Transverse colon (tissue), 4 donors: ENCODE data around the gene SELENOI. TPM values are rescaled to one million over a fixed set of nuclear protein-coding genes. Genes with fewer than 3 reads are reported as not detected.

Source experiments
- DNase-seq: peaks from one replicate; pipeline ENCODE4 v3.0.0-alpha.2; 2019
- H3K27ac ChIP-seq, 4 donors: fragments of 200-600 bp; sonication (generic); 2 replicates each; pipeline ENCODE4 v1.5.1; 2016 to 2018; ENCODE audit warnings: inconsistent platforms in 4 of 4
- H3K27me3 ChIP-seq: fragments of 200-600 bp; sonication (generic); 2 replicates; pipeline ENCODE4 v1.5.1; 2017; ENCODE audit warnings: inconsistent platforms
- H3K36me3 ChIP-seq, 4 donors: fragments of 200-600 bp; sonication (generic); 2 replicates each; pipeline ENCODE4 v1.5.1; 2017 to 2019; ENCODE audit warnings: inconsistent platforms in 4 of 4
- H3K4me1 ChIP-seq, 4 donors: fragments of 200-600 bp; sonication (generic); 2 replicates each; pipeline ENCODE4 v1.5.1; 2017 to 2020; ENCODE audit warnings: inconsistent platforms in 4 of 4
- H3K4me3 ChIP-seq, 4 donors: fragments of 200-600 bp; sonication (generic); 1 replicate in 1 of 4; 2 replicates in 3 of 4; pipeline versions ENCODE4 v1.5.1 to v1.6.1; 2017 to 2019; ENCODE audit warnings: inconsistent platforms in 4 of 4
- H3K9me3 ChIP-seq, 2 donors: fragments of 200-600 bp; sonication (generic); 2 replicates each; pipeline ENCODE4 v1.5.1; 2017 to 2019; ENCODE audit warnings: inconsistent platforms in 2 of 2
- EP300 ChIP-seq: sonication (generic); formaldehyde crosslinking; IDR thresholded peaks from one replicate; pipeline ENCODE4 v1.6.1; 2017; ENCODE audit warnings: antibody characterized with exemption, low read depth
- POLR2A ChIP-seq: fragments of 450-650 bp; IDR thresholded peaks from one replicate; pipeline ENCODE4 v1.6.1; 2016; ENCODE audit warnings: antibody characterized with exemption, mild to moderate bottlenecking, moderate library complexity
- POLR2AphosphoS5 ChIP-seq, 3 donors: sonication (generic); formaldehyde crosslinking; IDR thresholded peaks; one replicate each; pipeline ENCODE4 v1.6.1; 2016; ENCODE audit warnings: antibody characterized with exemption in 3 of 3
- WGBS, 2 donors: methylation state at CpG; one replicate each; pipeline ENCODE4 v1.1.5; 2018; ENCODE audit warnings: low coverage in 1 of 2; 5-methylcytosine and 5-hydroxymethylcytosine counted together
- in situ Hi-C, 4 donors: fragments of 200-750 bp; cut with MboI; loops; one replicate each; pipeline versions ENCODE4 v1.15.0 to v1.15.1; 2017; ENCODE audit warnings: low sequenced_read_pairs in 3 of 4, low pct_ligation_motif_present in 1 of 4, low pct_unique_long_range_greater_than_20kb in 1 of 4
- intact Hi-C: fragments of 100-400 bp; cut with DNase I; formaldehyde crosslinking; loops from one replicate; pipeline ENCODE4 v1.15.1; 2023; ENCODE audit warnings: low total_unique reads
- total RNA-seq, 4 donors: library from RNA; depleted of rRNA; stranded (reverse); fragments of >200 nt; gene quantifications; one replicate each; pipeline ENCODE4 v1.1.0, GENCODE V29; 2016
- TF ChIP-seq, protein P1 (sequence below), 5 experiments: fragments of 200-600 bp in 3 of 5; fragments of 450-650 bp in 2 of 5; sonication (generic) in 3 of 5; IDR thresholded peaks; 1 replicate in 2 of 5; 2 replicates in 3 of 5; pipeline ENCODE4 v1.5.1; 2016 to 2017; ENCODE audit warnings: antibody characterized with exemption in 5 of 5, inconsistent platforms in 3 of 5, mild to moderate bottlenecking in 2 of 5, moderate library complexity in 1 of 5

SELENOI gene
- total RNA-seq, 4 donors from 2014 or later, result 12.1 to 37.4 (median 26.9) TPM

DNA sequence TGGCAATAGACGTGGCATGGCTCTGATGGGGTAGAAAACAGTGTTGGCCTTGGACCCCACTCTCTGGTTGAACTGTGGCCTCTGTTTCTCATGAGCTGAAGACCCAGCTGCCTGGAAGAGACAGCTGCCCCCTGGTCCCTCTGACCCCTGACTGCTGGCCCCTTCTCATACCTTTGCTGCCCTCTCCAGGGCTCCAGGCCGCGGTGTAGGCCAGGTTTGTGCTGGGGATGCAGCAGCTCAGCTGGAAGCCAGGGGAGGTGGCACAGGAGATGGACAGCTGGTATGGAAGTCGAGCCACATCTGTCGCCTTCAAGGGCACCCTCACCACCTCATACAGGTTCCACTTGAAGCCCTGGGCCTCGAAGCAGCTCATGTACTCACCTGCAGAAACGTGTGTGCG lies 31.7 kb upstream of the SELENOI start:
- Histone ChIP-seq H3K27me3 (no peaks in the 10 kb centered on the region), H3K27ac (no peak overlapping the region), H3K4me3 (no peak overlapping the region), H3K36me3 (no peaks in the 10 kb centered on the region), H3K4me1 (no peaks in the 10 kb centered on the region), H3K9me3 (no peaks in the 10 kb centered on the region)
- in situ Hi-C loops, result loop anchor here in 1 of 4 donors (25.0 kb wide), 1 partner anchor 352 kb away; no protein-coding TSS in a partner anchor
- no peak for TF ChIP-seq POLR2AphosphoS5 (IDR thresholded peaks at IDR 0.05)
- TF ChIP-seq, protein P1, sequence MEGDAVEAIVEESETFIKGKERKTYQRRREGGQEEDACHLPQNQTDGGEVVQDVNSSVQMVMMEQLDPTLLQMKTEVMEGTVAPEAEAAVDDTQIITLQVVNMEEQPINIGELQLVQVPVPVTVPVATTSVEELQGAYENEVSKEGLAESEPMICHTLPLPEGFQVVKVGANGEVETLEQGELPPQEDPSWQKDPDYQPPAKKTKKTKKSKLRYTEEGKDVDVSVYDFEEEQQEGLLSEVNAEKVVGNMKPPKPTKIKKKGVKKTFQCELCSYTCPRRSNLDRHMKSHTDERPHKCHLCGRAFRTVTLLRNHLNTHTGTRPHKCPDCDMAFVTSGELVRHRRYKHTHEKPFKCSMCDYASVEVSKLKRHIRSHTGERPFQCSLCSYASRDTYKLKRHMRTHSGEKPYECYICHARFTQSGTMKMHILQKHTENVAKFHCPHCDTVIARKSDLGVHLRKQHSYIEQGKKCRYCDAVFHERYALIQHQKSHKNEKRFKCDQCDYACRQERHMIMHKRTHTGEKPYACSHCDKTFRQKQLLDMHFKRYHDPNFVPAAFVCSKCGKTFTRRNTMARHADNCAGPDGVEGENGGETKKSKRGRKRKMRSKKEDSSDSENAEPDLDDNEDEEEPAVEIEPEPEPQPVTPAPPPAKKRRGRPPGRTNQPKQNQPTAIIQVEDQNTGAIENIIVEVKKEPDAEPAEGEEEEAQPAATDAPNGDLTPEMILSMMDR (IDR thresholded peaks at IDR 0.05), result no peak
- no peak for TF ChIP-seq EP300
- no peak for TF ChIP-seq POLR2A
- WGBS, 2 donors, result 60 to 78% methylated on average over 1 to 8 of the region's 8 CpGs
- intact Hi-C loops, result no loop called here
- no peak for DNase-seq

DNA sequence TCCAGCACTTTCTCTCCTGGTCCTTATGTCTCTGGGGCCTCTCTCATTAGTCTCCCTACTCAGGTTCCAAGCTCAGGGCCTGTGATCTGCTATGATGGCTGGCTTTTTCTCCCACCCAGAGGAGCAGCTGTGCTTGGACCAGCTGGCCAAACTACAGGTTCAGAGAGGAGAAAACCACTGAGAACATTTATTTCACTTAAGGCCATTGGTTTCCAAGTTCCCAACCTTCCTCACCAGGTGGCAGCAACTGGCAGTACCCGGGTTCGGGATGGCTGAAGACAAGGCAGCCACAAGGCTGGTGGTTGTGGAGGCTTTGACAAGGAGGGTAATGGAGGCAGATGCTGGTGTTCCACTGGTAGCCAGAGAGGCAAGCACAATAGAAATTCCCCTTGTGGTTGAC lies 29.9 kb upstream of the SELENOI start:
- WGBS, 2 donors, result 88% methylated on average over 2 of the region's 2 CpGs; no CpG with 5 or more reads in 1 of the 2 donors
- H3K27ac ChIP-seq, result no peak overlapping the region
- TF ChIP-seq POLR2A (no peak), EP300 (no peak), POLR2AphosphoS5 (IDR thresholded peaks at IDR 0.05) (no peak)
- TF ChIP-seq, protein P1 (IDR thresholded peaks at IDR 0.05), result no peak
- intact Hi-C loops, result no loop called here
- no peak for DNase-seq
- H3K4me1 ChIP-seq, result no peaks in the 10 kb centered on the region
- H3K4me3 ChIP-seq, result no peak overlapping the region
- no peaks in the 10 kb centered on the region for H3K27me3 ChIP-seq
- in situ Hi-C loops, result loop anchor here in 1 of 4 donors (25.0 kb wide), 1 partner anchor 354 kb away; no protein-coding TSS in a partner anchor
- no peaks in the 10 kb centered on the region for H3K36me3 ChIP-seq
- no peaks in the 10 kb centered on the region for H3K9me3 ChIP-seq

DNA sequence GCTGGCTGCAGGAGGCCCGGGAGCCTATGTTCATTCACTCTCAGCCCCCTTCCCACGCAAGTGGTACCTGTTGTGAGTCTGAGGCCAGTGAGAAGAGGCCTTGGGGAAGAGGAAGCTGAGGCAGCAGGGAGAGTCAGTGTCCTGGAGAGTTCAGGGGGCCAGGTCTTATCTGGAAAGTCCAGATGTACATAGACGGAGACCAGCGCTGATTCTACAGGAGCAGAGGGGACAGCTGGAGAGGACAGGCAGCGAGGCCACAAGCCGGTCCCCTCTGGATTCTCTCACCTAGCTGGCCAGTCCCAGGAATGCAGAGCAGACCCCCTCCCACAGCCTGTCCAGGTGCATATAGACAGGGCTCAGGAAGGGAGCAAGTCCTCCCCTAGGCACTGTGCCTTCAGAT lies 29.1 kb upstream of the SELENOI start:
- DNase-seq, result no peak
- intact Hi-C loops, result no loop called here
- no peak for TF ChIP-seq POLR2AphosphoS5 (IDR thresholded peaks at IDR 0.05)
- TF ChIP-seq POLR2A, result no peak
- TF ChIP-seq, protein P1 (IDR thresholded peaks at IDR 0.05), result no peak
- no peak for TF ChIP-seq EP300
- no peaks in the 10 kb centered on the region for H3K27me3 ChIP-seq
- in situ Hi-C loops, result loop anchor here in 1 of 4 donors (25.0 kb wide), 1 partner anchor 355 kb away; no protein-coding TSS in a partner anchor
- no peak overlapping the region for H3K4me3 ChIP-seq
- 94% methylated on average over 6 of the region's 6 CpGs; no CpG with 5 or more reads in 1 of the 2 donors for WGBS, 2 donors
- H3K36me3 ChIP-seq, result no peaks in the 10 kb centered on the region
- no peaks in the 10 kb centered on the region for H3K4me1 ChIP-seq
- no peak overlapping the region for H3K27ac ChIP-seq
- no peaks in the 10 kb centered on the region for H3K9me3 ChIP-seq

DNA sequence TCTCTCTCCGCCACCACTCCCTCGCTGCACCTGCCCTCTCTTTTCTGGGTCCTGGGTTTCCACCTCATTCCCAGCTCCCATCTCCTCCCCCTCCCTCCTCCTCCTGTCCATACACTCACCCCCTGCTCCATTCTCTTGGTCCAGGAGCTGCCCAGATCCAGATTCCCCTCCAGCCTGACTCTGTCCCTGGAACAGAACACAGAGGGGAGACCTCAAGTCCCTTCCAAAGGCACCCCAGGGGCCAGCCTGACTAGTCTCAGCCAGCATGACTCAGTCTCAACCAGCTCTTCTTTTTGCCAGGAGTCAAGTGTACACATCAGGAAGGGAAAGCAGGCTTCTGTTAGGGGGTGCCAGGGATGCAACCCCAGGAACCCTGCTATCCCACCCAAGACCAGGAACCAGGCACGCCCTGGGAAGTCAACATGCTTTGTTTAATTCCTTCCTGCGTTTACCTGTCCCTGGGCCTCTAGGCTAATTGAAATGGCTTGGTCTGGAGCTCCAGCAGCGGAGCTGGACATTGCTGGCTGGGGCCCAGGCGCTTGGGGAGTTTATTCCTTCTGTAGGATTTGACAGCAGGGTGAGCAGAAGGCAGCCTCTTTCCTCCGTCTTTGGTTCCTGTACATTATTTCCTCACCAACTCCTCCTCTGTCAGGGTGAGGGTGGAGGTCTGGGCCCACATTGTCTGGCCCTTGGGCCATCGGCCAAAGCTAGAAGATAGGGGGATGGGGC lies 28.4 kb upstream of the SELENOI start:
- Histone ChIP-seq H3K4me3 (no peak overlapping the region), H3K27ac (no peak overlapping the region), H3K36me3 (no peaks in the 10 kb centered on the region), H3K4me1 (no peaks in the 10 kb centered on the region), H3K27me3 (no peaks in the 10 kb centered on the region), H3K9me3 (no peaks in the 10 kb centered on the region)
- WGBS, 2 donors, result 83 to 100% methylated on average over 2 to 8 of the region's 8 CpGs
- intact Hi-C loops (no loop called here), in situ Hi-C loops (loop anchor here in 1 of 4 donors (25.0 kb wide), 1 partner anchor 355 kb away; no protein-coding TSS in a partner anchor)
- no peak for DNase-seq
- TF ChIP-seq POLR2A, result no peak
- TF ChIP-seq, protein P1 (IDR thresholded peaks at IDR 0.05), result no peak
- no peak for TF ChIP-seq EP300
- TF ChIP-seq POLR2AphosphoS5 (IDR thresholded peaks at IDR 0.05), result no peak
